HG02885 (cell line): ENCODE data around the gene TUBA3E.
"Not testable (repeated sequence)": the region's sequence is repeated elsewhere in the genome, so short reads cannot be mapped to it uniquely, and the experiment has no call there.

Experiments used
- ATAC-seq: cut with Tn5 transposase; IDR thresholded peaks from one replicate; pipeline ENCODE4 v1.9.1; 2021; ENCODE audit warnings: mild to moderate bottlenecking; ENCODE audit not compliant: unreplicated experiment, poor library complexity

TUBA3E gene

DNA sequence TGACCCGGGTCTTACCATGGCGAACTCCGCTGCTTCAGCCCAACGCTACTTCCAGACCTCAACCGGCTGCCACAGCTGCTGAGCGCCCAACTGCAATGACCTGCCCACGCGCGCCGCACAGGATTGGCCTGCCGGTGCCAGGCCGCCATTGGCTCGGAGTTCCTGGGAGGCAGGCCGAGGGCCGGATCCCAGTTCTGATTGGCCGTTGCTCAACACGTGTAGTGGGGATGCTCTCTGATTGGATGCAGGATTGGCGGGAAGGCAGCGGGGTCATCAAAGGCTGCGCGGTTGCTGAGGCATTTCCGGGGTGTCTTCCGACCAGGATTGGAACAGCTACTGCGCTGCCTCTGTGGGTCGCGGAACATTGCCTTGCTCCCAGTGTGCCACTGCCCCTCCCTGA, at the start of gene TUBA3E:
Gene TUBA3E, minus strand, starts transcription at position 97 of the 400 bp plus-strand sequence. Its CDS starts 79 bp downstream, at position 18.
- ATAC-seq: no peak

DNA sequence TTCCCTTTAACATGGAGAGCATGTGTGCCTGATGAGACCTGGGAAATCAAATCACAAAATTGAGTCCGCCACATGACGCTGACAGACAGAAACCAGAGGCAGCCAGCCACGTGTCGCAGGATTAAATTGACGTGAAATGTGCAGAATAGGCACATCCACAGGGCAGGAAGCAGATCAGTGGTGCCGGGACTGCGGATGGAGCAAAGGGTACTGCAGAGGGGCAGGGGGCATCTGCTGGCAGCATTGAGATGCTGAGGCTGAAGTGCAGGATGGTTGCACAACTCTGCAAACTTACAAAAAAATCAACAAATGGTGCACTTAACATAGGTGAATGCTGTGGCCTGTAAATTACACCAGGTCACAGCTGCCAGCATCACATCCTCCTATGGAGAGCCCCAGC, 48.2 kb upstream of the TUBA3E start:
- no peak for ATAC-seq

DNA sequence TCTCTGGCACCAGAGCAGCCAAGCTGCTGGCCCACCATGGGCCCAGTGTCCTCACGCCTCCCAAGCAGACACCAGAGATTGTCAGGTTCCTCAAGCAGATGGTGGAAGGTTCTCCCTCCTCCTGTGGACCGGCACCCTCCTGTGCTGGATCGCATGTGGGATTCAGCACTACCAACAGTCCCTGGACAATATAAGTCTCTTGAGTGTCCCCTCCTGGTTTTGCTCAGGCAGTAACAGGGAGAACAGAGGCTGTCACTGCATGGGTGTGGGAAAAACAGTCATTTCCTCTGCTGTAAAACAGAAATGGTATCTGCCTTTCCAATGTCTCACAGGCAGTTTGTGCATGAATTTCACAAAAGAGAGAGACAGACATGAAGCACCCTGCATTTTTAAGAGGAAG, 47.7 kb upstream of the TUBA3E start:
- ATAC-seq: no peak

DNA sequence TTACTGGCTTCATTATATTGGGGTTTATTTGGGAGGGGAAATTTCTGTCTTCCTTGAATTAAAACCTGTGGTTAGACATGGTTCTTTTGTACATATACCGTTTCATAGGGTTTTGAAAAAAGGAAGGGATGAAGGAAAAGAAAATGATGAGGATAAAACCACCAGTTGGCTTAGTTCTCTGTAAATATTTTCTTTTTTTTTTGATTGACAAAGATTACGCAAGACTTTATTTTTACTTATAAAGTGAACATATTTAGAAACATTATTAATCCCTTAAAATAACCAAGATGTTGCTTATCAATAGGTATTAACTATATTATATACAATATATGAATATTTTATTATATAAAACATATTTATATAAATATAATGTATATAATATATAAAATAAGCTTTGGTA, 45.1 kb upstream of the TUBA3E start:
- no peak for ATAC-seq

DNA sequence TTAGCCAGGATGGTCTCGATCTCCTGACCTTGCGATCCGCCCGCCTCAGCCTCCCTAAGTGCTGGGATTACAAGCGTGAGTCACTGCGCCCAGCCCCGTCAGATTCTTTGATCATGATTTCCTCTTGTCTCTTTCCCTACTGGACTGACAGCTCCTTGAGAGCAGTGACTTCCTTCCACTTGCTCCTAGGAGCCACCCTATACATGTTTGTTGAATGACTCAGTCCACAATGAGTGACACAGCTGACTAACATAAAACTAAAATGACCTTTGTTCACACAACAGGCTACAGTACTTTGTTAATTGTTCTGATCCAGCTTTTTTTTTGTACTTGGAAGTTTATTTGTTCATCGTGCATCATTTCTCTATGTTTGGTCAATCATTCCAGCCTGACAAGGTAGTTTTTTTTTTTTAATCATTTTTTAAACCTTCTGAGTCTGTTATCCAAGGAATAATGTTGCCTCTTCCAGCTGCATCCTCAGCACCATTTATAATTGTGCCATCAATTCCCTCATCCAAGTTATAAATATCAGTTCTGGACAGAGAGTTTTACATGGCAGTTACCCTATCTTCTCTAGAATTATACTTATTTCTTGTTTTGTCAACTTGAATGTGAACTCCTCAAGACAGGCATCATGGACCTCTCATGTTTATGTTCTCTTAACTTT, 42.9 kb upstream of the TUBA3E start:
- no peak for ATAC-seq

DNA sequence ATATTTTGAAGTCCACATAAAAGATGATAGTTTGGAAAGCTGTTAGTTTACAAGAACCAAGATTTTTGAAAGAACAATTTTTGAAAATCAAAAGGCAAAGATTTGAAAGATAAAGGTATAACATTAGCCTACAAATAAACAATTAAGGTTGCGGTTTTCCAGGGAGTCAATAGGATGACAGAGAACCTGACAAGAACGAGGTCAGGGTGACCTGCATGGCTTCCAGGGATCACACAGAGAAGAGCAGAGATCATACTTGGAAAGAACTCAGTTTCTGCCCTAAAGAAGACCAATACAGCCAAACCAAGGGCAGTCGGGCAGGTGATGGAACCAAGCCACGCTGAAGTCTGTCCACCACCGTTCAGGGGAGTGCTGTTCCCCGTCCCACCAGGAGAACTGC, 41.3 kb upstream of the TUBA3E start:
- not testable (repeated sequence) for ATAC-seq

DNA sequence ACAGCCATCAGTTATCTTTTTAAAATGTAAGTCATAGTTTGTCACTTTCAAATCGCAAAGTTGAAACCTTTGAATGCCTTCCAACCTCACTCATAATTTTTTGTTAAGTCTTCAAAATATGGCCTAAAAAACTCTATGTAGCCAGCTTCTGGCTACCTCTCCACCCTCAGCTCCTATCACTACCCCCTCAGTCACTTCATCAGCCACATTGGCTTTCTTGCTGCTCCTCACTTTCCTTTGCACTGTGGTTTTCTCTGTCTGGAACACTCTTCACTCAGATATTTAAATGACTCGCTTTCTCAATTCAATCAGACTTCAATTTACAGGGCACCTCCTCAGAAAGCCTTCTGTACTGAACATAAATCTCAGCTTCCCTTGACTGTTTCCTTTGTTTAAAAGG, 34.8 kb upstream of the TUBA3E start:
- not testable (repeated sequence) for ATAC-seq

DNA sequence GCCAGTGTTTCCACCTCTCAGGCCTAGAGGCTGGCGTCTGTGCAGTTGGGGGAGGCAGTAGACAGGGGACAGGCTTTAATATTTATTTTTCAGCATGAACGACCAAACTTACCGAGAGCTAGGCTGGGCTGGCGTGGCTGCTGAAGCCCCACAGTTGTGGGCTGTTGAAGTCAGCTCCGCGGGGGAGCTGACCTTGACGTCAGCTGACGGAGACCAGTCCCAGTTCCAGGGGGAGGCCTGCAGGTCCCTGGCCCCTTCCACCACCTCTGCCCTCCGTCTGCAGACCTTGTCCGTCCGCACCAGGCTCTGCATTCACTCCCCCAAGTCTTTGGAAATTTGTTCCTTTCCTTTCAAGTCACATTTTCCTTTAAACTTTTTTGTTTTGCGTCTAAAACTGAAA, 33.4 kb upstream of the TUBA3E start:
- ATAC-seq: no peak

DNA sequence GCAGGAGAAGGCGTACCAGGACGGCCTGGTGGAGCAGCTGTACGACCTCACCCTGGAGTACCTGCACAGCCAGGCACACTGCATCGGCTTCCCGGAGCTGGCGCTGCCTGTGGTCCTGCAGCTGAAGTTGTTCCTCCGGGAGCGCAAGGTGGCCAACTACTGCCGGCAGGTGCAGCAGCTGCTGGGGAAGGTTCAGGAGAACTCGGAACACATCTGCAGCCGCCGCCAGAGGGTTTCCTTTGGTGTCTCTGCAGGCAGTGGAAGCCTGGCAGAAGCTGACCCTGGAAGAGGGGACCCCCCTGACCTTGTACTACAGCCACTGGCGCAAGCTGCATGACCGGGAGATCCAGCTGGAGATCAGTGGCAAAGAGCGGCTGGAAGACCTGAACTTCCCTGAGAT, 32.7 kb upstream of the TUBA3E start:
- not testable (repeated sequence) for ATAC-seq

DNA sequence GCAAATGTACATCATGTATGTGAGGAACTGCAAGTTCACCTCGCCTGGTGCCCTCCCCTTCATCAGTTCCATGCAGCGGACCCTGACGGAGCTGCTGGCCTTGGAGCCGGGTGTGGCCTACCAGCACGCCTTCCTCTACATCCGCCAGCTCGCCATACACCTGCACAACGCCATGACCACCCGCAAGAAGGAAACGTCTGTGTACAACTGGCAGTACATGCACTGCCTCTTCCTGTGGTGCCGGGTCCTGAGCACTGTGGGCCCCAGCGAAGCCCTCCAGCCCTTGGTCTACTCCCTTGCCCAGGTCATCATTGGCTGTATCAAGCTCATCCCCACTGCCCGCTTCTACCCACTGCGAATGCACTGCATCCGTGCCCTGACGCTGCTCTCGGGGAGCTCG, 32.1 kb upstream of the TUBA3E start:
- not testable (repeated sequence) for ATAC-seq

DNA sequence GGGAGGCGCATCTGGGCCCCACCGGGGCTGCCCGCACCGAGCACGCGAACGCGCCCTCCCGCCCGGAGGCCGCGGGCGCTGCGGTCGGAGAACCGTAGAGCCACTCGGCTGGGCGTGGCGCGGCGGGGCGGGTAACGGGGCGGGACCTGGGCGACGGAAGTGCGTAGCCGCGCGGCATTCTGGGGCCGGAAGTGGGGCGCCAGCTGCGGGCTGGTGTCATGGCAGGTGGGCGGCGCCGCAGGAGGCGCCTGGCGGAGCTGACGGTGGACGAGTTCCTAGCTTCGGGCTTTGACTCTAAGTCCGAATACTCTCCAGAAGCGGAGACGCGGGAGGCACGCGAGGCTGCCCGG, 30.9 kb upstream of the TUBA3E start:
- ATAC-seq: not testable (repeated sequence)

DNA sequence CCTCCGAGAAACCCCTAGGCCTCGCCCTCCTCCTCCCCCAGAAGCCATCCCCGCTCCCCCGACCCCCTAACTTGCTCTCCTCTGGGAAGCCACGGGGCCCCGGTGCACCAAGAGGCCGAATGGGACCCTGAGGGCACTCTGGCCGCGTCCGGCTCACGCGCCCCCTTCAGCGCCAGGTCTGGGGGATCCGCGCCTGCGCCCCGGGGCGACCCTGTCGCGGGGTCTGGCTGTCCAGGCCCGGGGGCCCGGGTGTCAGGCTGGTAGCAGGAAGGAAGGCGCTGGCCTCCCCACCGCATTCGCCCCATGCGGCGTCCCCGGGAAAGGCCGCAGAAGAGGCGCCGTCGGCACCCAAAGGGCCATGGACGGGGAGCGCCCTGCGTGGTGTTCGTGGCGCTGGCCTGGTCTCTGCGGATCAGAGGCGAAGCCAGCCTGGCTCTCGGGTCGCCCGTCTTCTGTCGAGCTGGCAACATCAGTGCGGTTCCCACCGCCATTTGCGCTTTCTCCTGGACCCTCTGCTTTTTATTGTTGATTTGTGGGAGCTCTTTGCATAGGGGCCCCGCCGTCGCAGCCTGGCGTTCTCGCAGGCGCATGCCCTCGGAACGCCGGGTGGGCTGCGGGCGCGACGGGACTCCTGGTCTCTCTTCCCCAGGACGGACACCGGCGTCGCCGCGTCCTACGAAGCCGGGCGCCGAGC, 30.4 kb upstream of the TUBA3E start:
- not testable (repeated sequence) for ATAC-seq

DNA sequence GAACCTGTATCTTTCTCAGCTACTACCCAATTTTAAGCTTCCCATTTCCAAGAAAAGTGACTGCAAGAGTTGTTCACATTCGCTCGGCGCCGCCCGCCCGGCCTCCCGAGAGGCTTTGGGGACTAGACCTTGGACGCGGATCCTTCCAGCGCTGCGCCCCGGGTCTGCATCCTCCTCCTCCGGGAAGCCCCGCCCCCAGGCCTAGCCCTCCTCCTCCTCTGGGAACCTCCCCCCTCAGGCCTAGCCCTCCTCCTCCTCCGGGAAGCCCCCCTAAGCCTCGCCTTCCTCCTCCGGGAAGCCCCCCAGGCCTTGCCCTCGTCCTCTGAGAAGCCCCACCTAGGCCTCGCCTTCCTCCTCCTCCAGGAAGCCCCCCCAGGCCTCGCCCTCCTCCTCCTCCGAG, 29.8 kb upstream of the TUBA3E start:
- ATAC-seq: not testable (repeated sequence)

DNA sequence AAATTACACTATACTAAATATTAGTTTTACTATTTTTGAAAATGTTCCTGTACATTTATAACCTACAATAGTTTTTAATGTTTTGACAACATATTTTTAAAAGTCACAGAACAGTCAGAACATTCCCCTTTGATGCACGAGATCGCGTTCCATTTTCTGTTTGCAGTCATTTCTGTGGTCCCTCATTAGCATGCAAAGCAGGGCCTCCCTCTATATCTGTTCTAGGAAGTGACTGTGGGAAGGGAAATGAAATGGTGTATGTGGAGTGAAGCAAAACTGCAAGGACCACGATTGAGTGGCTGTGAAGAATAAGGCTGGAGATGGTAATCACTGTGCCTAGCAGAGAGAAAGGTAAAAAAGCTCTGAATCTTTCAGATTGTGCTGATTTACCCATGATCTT, 24.3 kb upstream of the TUBA3E start:
- ATAC-seq: peak; percentile 96

DNA sequence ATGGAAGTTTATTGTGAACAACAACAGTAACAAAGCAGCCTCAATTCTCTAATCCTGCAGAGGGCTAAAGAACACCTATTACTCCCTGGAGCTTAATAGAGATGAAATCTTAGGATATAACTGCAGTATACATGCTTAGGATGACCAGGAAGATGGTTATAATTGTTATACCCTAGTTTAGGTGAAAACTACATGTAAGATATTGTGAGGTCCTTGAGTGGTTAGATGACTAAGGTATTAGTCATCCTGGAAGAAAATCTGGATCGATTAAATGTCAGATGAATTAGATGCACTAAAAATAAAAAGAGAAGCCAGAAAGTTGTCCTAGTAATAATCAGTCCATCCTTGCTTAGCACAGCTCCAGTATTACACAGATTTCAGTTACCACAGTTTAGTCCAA, 22.3 kb upstream of the TUBA3E start:
- ATAC-seq: not testable (repeated sequence)

DNA sequence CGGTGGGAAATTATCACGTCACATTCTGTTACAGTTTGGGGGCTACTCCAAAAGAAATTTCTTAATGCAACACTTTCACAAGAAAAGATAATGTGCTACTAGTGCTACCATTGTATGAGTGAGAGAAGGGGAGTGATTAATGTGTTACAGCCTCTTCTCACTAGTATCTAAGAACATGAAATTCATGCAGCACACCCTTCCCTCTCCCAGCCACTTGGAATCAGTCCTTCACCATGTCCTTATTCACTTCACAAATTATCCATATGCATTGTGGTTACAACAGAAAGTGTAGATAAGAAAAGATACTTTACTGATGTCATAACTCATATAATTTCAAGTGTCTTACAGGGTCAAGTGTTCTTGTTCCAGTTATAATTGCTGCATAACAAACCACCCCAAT, 20.9 kb upstream of the TUBA3E start:
- ATAC-seq: not testable (repeated sequence)

DNA sequence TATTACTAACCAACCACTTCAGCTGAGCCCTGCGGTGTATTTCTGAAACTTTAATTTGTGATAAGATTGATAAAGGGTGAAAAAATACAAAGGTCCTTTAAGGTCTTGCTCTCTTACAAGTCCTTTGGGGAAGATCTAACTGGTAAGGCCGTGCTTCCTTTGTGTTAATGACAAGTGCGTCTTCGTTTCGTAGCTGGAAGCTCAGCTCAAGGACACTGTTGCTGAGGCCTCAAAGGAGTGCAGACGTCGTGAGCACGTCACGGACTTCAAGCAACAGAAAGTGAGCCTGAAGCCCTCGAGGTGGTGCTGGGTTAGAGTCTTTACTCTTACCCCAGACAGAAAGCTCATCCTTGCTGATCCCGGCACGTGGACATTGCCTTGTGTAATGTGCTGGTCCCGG, 8.8 kb upstream of the TUBA3E start:
- not testable (repeated sequence) for ATAC-seq

DNA sequence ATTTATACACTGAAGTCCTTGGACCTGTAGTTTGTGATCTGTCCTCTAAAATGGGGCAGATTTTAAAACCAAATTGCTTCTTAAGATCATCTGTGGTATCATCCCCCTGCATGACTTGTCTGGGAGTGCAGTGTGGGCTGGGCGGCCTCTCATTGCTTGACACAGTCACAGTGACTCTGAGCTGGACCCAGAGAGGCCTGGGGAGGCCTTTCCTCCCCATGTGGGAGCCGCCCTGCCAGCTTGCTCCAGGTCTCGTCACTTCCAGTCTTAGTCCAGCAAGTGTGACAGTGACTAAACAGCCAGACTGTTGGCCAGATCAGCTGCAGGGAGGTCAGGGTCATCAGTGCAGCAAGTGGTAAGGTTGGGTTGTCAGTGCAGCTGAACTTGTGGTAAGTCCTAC, 4.9 kb upstream of the TUBA3E start:
- not testable (repeated sequence) for ATAC-seq

DNA sequence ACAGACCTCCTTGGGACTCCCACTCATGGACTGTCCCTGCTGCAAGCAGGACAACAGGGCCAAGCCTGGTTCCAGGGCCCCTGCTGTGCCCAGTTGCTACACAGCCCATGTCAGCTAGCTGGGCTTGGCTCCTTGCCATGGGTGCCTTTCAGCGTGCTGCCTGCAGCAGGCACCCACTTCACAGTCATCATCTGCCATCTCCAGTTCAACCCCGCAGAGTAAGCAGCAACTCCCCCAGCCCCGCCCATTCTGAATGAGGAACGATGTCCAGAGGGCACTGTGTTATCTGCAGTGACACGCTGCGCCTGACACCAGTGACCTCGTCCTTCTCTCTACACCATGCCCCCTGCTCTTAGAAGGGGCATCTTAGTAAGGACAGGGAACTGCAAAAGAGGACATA, 4.3 kb upstream of the TUBA3E start:
- not testable (repeated sequence) for ATAC-seq

DNA sequence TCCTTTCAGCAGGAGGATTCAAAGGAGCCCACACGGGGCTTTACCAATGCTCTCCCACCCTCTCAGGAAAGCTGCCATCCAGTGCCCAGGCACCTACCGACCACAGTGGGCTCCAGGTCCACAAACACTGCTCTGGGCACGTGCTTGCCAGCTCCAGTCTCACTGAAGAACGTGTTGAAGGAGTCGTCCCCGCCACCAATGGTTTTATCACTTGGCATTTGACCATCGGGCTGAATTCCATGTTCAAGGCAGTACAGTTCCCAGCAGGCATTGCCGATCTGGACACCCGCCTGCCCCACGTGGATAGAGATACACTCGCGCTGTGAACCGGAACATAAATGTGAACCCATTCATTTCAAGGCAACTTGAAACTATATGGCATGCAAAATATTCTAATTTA, 2.2 kb downstream of the TUBA3E start:
- not testable (repeated sequence) for ATAC-seq

DNA sequence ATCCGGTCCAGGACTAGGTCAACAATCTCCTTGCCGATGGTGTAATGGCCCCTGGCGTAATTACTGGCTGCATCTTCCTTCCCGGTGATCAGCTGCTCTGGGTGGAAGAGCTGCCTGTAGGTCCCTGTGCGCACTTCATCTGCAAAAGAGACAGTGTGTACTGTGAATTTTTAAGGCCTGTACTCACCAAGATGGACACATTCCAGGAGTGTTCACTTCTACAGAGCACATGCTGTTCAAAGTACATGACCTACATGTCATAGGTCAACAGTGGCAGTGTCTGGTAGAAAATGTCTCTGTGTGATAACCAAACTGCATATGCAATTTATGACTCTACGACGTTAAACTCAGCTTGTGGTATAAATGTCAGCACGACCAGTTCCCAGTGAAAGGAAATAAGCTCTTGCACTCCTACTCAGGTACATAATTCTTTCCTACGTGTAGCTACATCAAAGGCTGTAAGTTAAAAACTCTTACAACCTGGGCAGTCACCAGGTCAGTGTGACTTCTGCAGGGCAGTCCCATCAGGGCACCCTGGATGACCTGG, 3.1 kb downstream of the TUBA3E start:
- not testable (repeated sequence) for ATAC-seq

DNA sequence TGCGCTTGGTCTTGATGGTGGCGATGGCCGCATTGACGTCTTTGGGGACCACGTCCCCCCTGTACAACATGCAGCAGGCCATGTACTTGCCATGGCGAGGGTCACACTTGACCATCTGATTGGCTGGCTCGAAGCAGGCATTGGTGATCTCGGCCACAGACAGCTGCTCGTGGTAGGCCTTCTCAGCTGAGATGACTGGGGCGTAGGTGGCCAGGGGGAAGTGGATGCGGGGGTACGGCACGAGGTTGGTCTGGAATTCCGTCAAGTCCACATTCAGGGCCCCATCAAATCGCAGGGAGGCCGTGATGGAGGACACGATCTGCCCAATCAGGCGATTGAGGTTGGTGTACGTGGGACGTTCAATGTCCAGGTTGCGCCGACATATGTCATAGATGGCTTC, 4.4 kb downstream of the TUBA3E start:
- not testable (repeated sequence) for ATAC-seq
